HCT116 (cell line): ENCODE measurements around the gene SP7. TPM values are rescaled to one million over a fixed set of nuclear protein-coding genes. Genes with fewer than 3 reads are reported as not detected.

Experiments
- ATAC-seq: fragments of 200-7000 bp; cut with Tn5 transposase; 2 replicates; pipeline ENCODE4 v1.9.1; 2020; ENCODE audit warnings: mild to moderate bottlenecking, moderate library complexity
- BruUV-seq: library from RNA; stranded (reverse); fragments of 400-500 nt; replicated peaks from 2 replicates; lab custom pipeline; 2021; lab: Mats Ljungman, UMichigan
- CTCF ChIA-PET: fragments of 300-600 bp; sonication (Branson Sonifier 250); formaldehyde crosslinking; loops from one replicate; lab custom pipeline; 2021; ENCODE audit warnings: antibody characterized with exemption; lab: Charles Lee
- POLR2A ChIA-PET: fragments of 300-600, 350-600 bp; sonication (Branson Sonifier 250); formaldehyde crosslinking; loops from one replicate; lab custom pipeline; 2021; ENCODE audit warnings: antibody characterized with exemption; lab: Charles Lee
- RAD21 ChIA-PET, 2 experiments: fragments of 300-600 bp; sonication (Branson Sonifier 250); formaldehyde crosslinking; loops; one replicate each; lab custom pipeline; 2023; ENCODE audit warnings: low total read pairs in 2 of 2; ENCODE audit not compliant: uncharacterized antibody in 2 of 2, unreplicated experiment in 2 of 2, low non-redundant PET in 1 of 2; lab: Charles Lee
- DNase-seq: peaks from one replicate; pipeline ENCODE4 v3.0.0-alpha.2; 2010; ENCODE audit warnings: low read depth, low spot score
- H2AFZ ChIP-seq: fragments of 200-600 bp; shearing (Covaris generic), sonication (generic); 2 replicates; pipeline ENCODE4 v1.6.1; 2017; ENCODE audit warnings: low read depth, mixed run types, mixed read lengths, antibody characterized with exemption, low read length; ENCODE audit not compliant: poor library complexity, severe bottlenecking
- H3K27ac ChIP-seq: 2 replicates; pipeline ENCODE4 v1.5.1; 2012; ENCODE audit warnings: low read depth, low read length
- H3K27me3 ChIP-seq: fragments of 200-600 bp; sonication (generic); 2 replicates; pipeline ENCODE4 v1.6.1; 2016; ENCODE audit warnings: mixed run types, low read length, mixed read lengths; ENCODE audit not compliant: insufficient read depth
- H3K36me3 ChIP-seq, 2 experiments: fragments of 200-500 bp in 1 of 2; fragments of 200-600 bp in 1 of 2; sonication (Bioruptor generic) in 1 of 2; sonication (generic) in 1 of 2; 2 replicates each; pipeline versions ENCODE4 v1.5.1 to v1.6.1; 2014 to 2016; ENCODE audit warnings: low read length in 2 of 2, inconsistent platforms in 1 of 2, mixed read lengths in 1 of 2, mixed run types in 1 of 2; ENCODE audit not compliant: insufficient read depth in 2 of 2, control insufficient read depth in 1 of 2
- H3K4me1 ChIP-seq, 2 experiments: fragments of 200-600 bp in 1 of 2; sonication (generic) in 1 of 2; 2 replicates each; pipeline versions ENCODE4 v1.5.1 to v1.6.1; 2012 to 2017; ENCODE audit warnings: low read length in 2 of 2, inconsistent platforms in 1 of 2, mild to moderate bottlenecking in 1 of 2, mixed read lengths in 1 of 2, mixed run types in 1 of 2, moderate library complexity in 1 of 2; ENCODE audit not compliant: insufficient read depth in 2 of 2, control insufficient read depth in 1 of 2
- H3K4me2 ChIP-seq: fragments of 200-600 bp; sonication (generic); 2 replicates; pipeline ENCODE4 v1.6.1; 2017; ENCODE audit warnings: mixed run types, low read length, mixed read lengths
- H3K4me3 ChIP-seq, 2 experiments: fragments of 200-600 bp in 1 of 2; sonication (generic) in 1 of 2; replicated peaks in 1 of 2; 2 replicates each; pipeline ENCODE4 v1.5.1; 2011 to 2016; ENCODE audit warnings: low read length in 2 of 2, control low read depth in 1 of 2, low read depth in 1 of 2, mild to moderate bottlenecking in 1 of 2, mixed read lengths in 1 of 2, mixed run types in 1 of 2
- H3K79me2 ChIP-seq: fragments of 200-600 bp; sonication (generic); 2 replicates; pipeline ENCODE4 v1.6.1; 2017; ENCODE audit warnings: mild to moderate bottlenecking, mixed run types, low read length, moderate library complexity, mixed read lengths; ENCODE audit not compliant: insufficient read depth
- H3K9ac ChIP-seq: fragments of 200-600 bp; sonication (generic); 2 replicates; pipeline ENCODE4 v1.6.1; 2016; ENCODE audit warnings: low read length, mixed read lengths
- H3K9me2 ChIP-seq: fragments of 200-600 bp; sonication (generic), shearing (Covaris generic); 2 replicates; pipeline ENCODE4 v1.6.1; 2017; ENCODE audit warnings: mixed run types, mild to moderate bottlenecking, moderate library complexity; ENCODE audit not compliant: insufficient read depth
- H3K9me3 ChIP-seq, 2 experiments: fragments of 200-500 bp in 1 of 2; fragments of 200-600 bp in 1 of 2; sonication (Bioruptor generic) in 1 of 2; sonication (generic) in 1 of 2; 2 replicates each; pipeline ENCODE4 v1.6.1; 2014 to 2017; ENCODE audit warnings: low read length in 2 of 2, mixed read lengths in 2 of 2, inconsistent platforms in 1 of 2, low read depth in 1 of 2, mild to moderate bottlenecking in 1 of 2, mixed run types in 1 of 2, moderate library complexity in 1 of 2; ENCODE audit not compliant: control insufficient read depth in 1 of 2, insufficient read depth in 1 of 2
- H4K20me1 ChIP-seq: fragments of 200-600 bp; sonication (generic), shearing (Covaris generic); 2 replicates; pipeline ENCODE4 v1.6.1; 2017; ENCODE audit warnings: mixed run types, mild to moderate bottlenecking, moderate library complexity; ENCODE audit not compliant: insufficient read depth
- CBX3 ChIP-seq: IDR thresholded peaks from 2 replicates; pipeline ENCODE4 v1.6.1; 2012; ENCODE audit warnings: low read depth
- CEBPB ChIP-seq: IDR thresholded peaks from 2 replicates; pipeline ENCODE4 v1.6.1; 2012; ENCODE audit warnings: low read depth
- CTCF ChIP-seq, 3 experiments: fragments of 200-600 bp in 1 of 3; sonication (generic) in 1 of 3; IDR thresholded peaks in 2 of 3; conservative IDR thresholded peaks in 1 of 3; 2 replicates each; pipeline ENCODE4 v1.5.1; 2012 to 2017; ENCODE audit warnings: low read depth in 2 of 3, low read length in 2 of 3, antibody characterized with exemption in 1 of 3, borderline replicate concordance in 1 of 3, control low read depth in 1 of 3, mild to moderate bottlenecking in 1 of 3, mixed read lengths in 1 of 3, mixed run types in 1 of 3, moderate library complexity in 1 of 3; ENCODE audit not compliant: insufficient read depth in 1 of 3
- ELF1 ChIP-seq: IDR thresholded peaks from 2 replicates; pipeline ENCODE4 v1.6.1; 2012; ENCODE audit warnings: low read depth, borderline replicate concordance
- EZH2phosphoT487 ChIP-seq: fragments of 200-600 bp; IDR thresholded peaks from 2 replicates; pipeline ENCODE4 v1.6.1; 2018; ENCODE audit warnings: antibody characterized with exemption, borderline replicate concordance
- FOSL1 ChIP-seq: IDR thresholded peaks from 2 replicates; pipeline ENCODE4 v1.6.1; 2012; ENCODE audit warnings: low read depth
- JUND ChIP-seq: IDR thresholded peaks from 2 replicates; pipeline ENCODE4 v1.6.1; 2012
- MAX ChIP-seq: IDR thresholded peaks from 2 replicates; pipeline ENCODE4 v1.6.1; 2012
- POLR2A ChIP-seq: IDR thresholded peaks from 2 replicates; pipeline ENCODE4 v1.7.0; 2011; ENCODE audit warnings: borderline replicate concordance; ENCODE audit not compliant: insufficient read depth, insufficient read length; ENCODE audit errors: extremely low read depth
- POLR2AphosphoS5 ChIP-seq: IDR thresholded peaks from 2 replicates; pipeline ENCODE4 v1.6.1; 2011; ENCODE audit warnings: mild to moderate bottlenecking, low read depth, low read length, moderate library complexity
- RAD21 ChIP-seq: IDR thresholded peaks from 2 replicates; pipeline ENCODE4 v1.6.1; 2012; ENCODE audit warnings: low read depth, mild to moderate bottlenecking
- SP1 ChIP-seq: IDR thresholded peaks from 2 replicates; pipeline ENCODE4 v1.6.1; 2012; ENCODE audit warnings: low read depth
- SRF ChIP-seq: IDR thresholded peaks from 2 replicates; pipeline ENCODE4 v1.6.1; 2012; ENCODE audit warnings: low read depth
- YY1 ChIP-seq: IDR thresholded peaks from 2 replicates; pipeline ENCODE4 v1.6.1; 2011; ENCODE audit warnings: low read length, low read depth, moderate library complexity, mild to moderate bottlenecking; ENCODE audit not compliant: insufficient replicate concordance; ENCODE audit errors: extremely low read depth
- ZBTB33 ChIP-seq: IDR thresholded peaks from 2 replicates; pipeline ENCODE4 v1.6.1; 2011; ENCODE audit warnings: mild to moderate bottlenecking, low read length, moderate library complexity; ENCODE audit not compliant: insufficient replicate concordance; ENCODE audit errors: extremely low read depth
- ZFX ChIP-seq: fragments of 450-650 bp; IDR thresholded peaks from 2 replicates; pipeline ENCODE4 v1.6.1; 2017
- ZNF274 ChIP-seq: fragments of 200-500 bp; sonication (Bioruptor generic); IDR thresholded peaks from 2 replicates; pipeline ENCODE4 v1.6.1; 2014; ENCODE audit warnings: mild to moderate bottlenecking, low read depth, low read length, inconsistent platforms
- intact Hi-C: fragments of 100-400 bp; cut with micrococcal nuclease; formaldehyde crosslinking; loops from 2 replicates; pipeline ENCODE4 v1.10.0; 2022
- total RNA-seq: library from RNA; stranded (reverse); gene quantifications from one replicate; pipeline ENCODE4 v1.2.1, GENCODE V29; 2021; ENCODE audit not compliant: unreplicated experiment
- TF ChIP-seq, protein P1 (sequence below): IDR thresholded peaks from 2 replicates; pipeline ENCODE4 v1.6.1; 2012

SP7 gene
- total RNA-seq, 1 experiment from 2014 or later, result not detected

GRCh38 chr12:53340398-53340797 lies 4.2 kb upstream of the SP7 start:
- CTCF ChIA-PET, result interaction anchor here (0.8 kb wide), 1 partner anchor 12 kb away, joined by 3 read pairs; no protein-coding TSS in a partner anchor
- Histone ChIP-seq H3K79me2 (no peaks in the 10 kb centered on the region), H3K27ac (no peak overlapping the region), H3K9ac (no peak overlapping the region), H2AFZ (no peak overlapping the region), H3K9me2 (no peaks in the 10 kb centered on the region), H3K27me3 (no peaks in the 10 kb centered on the region), H4K20me1 (no peaks in the 10 kb centered on the region), H3K4me1 (peaks cover 9 to 10% of the 10 kb centered on the region in 2 experiments; a peak in 3 of 4 replicates), H3K4me2 (no peak overlapping the region), H3K4me3 (no peak overlapping the region), H3K9me3 (no peaks in the 10 kb centered on the region), H3K36me3 (no peaks in the 10 kb centered on the region)
- DNase-seq (no peak), ATAC-seq (no peak)
- POLR2A ChIA-PET, result no interaction called here
- RAD21 ChIA-PET, result no interaction called here
- TF ChIP-seq MAX, result no peak
- intact Hi-C loops, result no loop called here
- BruUV-seq, result no TSS peak

- ATAC-seq (peak; percentile 57), DNase-seq (no peak)
- Histone ChIP-seq H4K20me1 (no peaks in the 10 kb centered on the region), H3K4me3 (no peak overlapping the region), H2AFZ (no peak overlapping the region), H3K27me3 (0 out of 2 replicates have a peak, but pooled peaks cover 3% of the 10 kb centered on the region), H3K4me1 (0 out of 4 replicates have a peak, but pooled peaks cover 0 to 2% of the 10 kb centered on the region in 2 experiments), H3K4me2 (no peak overlapping the region), H3K79me2 (no peaks in the 10 kb centered on the region), H3K36me3 (no peaks in the 10 kb centered on the region), H3K27ac (no peak overlapping the region), H3K9me3 (no peaks in the 10 kb centered on the region), H3K9ac (no peak overlapping the region), H3K9me2 (no peaks in the 10 kb centered on the region)
- ChIA-PET RAD21 (no interaction called here), POLR2A (no interaction called here), CTCF (interaction anchor here (1.1 kb wide), 1 partner anchor 17 kb away, joined by 3 read pairs; no protein-coding TSS in a partner anchor)
- intact Hi-C loops, result no loop called here
- BruUV-seq, result no TSS peak
- TF ChIP-seq ELF1 (no peak), YY1 (no peak), SRF (no peak), ZFX (no peak), JUND (no peak), EZH2phosphoT487 (no peak), FOSL1 (no peak), CBX3 (no peak), RAD21 (no peak), ZBTB33 (no peak), ZNF274 (no peak), MAX (no peak), POLR2AphosphoS5 (no peak), CTCF (IDR thresholded peaks at IDR 0.05 in 2 of 3, conservative IDR thresholded peaks at IDR 0.05 in 1 of 3; ENCODE audit: borderline replicate concordance in 1 of 3, insufficient read depth in 1 of 3, low read depth in 2 of 3, low read length in 2 of 3) (no peak), CEBPB (no peak), POLR2A (no peak), SP1 (no peak)
- TF ChIP-seq, protein P1, sequence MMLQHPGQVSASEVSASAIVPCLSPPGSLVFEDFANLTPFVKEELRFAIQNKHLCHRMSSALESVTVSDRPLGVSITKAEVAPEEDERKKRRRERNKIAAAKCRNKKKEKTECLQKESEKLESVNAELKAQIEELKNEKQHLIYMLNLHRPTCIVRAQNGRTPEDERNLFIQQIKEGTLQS, result no peak
Measured at GRCh38 chr12:53338916-53339315, 2.8 kb upstream of the SP7 start.
